ENCODE data around the gene TXNRD2.

DNA sequence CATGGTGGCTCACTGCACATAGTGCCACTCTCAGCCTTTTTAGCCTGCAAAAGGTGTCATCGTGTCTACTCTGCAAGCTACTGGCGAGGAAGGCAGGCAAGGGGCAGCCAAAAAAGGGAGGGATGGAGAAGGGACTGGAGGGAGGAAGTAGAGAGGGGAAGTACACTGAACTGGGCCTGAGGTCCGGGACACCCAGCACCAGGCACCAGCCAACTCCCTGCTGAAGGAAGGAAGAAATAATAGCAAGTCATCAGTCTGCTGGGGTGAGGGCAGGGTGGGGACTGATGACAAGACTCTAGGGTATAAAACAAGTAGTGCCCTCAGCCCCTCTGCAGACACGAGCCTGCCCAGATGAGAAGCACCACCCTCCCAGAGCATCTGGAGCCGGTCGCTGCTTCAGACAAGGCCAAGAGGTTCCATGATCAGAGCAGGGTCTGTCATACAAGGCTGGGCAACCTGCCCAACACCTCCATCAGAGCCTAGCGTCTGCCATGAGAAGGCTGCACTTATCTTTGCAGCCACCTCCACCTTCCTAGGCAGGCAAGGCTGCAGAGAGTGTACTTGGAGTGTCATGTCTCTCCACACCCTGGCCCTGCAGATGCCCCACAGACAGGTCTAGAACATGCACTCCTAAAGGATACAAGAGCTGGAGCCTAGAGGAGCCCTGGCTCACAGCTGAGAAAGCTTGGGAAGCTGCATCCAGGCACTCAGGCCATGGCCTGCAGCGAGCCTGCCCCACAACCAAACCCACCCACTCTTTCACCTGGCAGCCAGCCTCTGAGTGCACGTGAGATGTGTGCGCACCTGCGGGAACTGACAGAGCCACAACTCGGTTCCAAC lies 9.0 kb downstream of the TXNRD2 start:
- no peak for TF ChIP-seq CTCF (IDR thresholded peaks at IDR 0.05 in 2 of 3, conservative IDR thresholded peaks at IDR 0.05 in 1 of 3; ENCODE audit: borderline replicate concordance in 1 of 3, insufficient read depth in 1 of 3, low read depth in 2 of 3, low read length in 2 of 3)
- TF ChIP-seq EZH2 (IDR thresholded peaks at IDR 0.05), result no peak
- no peak for TF ChIP-seq MAX (IDR thresholded peaks at IDR 0.05)
- TF ChIP-seq POLR2A (IDR thresholded peaks at IDR 0.05; ENCODE audit: borderline replicate concordance, extremely low read depth, insufficient read depth, insufficient read length), result no peak
- TF ChIP-seq FOSL1 (IDR thresholded peaks at IDR 0.05; ENCODE audit: low read depth), result no peak
- no peak for TF ChIP-seq ELF1 (IDR thresholded peaks at IDR 0.05; ENCODE audit: borderline replicate concordance, low read depth)

Data from HCT116 (cell line).